ENCODE measurements around the gene CDK11B. TPM values are rescaled to one million over a fixed set of nuclear protein-coding genes. Genes with fewer than 3 reads are reported as not detected.
"Not testable (repeated sequence)": the region's sequence is repeated elsewhere in the genome, so short reads cannot be mapped to it uniquely, and the experiment has no call there.

The CDK11B gene
- total RNA-seq, 1 experiment from 2014 or later: 30.1 TPM

- peaks cover 5 to 12% (median 9%) of the 10 kb centered on the region in 3 experiments; a peak in 5 of 7 replicates for H3K36me3 Mint-ChIP-seq (ENCODE audit: insufficient read depth in 1 of 3, low read depth in 3 of 3)
- not testable (repeated sequence) for H3K79me1 ChIP-seq (ENCODE audit: insufficient read depth, low read depth, low read length, poor library complexity, severe bottlenecking); H2BK15ac ChIP-seq (ENCODE audit: low read depth, low read length); H3K27me3 ChIP-seq (ENCODE audit: insufficient read depth, low read length); H2BK120ac ChIP-seq (ENCODE audit: low read depth, low read length, poor library complexity, severe bottlenecking); H3K27me3 Mint-ChIP-seq (ENCODE audit: low read depth); H3K9me3 Mint-ChIP-seq; H3K4me1 ChIP-seq (ENCODE audit: insufficient read depth, low read length); H2BK20ac ChIP-seq (ENCODE audit: low read depth, low read length, poor library complexity, severe bottlenecking); H3K18ac ChIP-seq (ENCODE audit: insufficient read length, low read depth, low read length); H3K56ac ChIP-seq (ENCODE audit: insufficient read length, low read depth, low read length); H3K27ac Mint-ChIP-seq; H3K23ac ChIP-seq (ENCODE audit: insufficient read length, low read depth, low read length); H3K79me2 ChIP-seq (ENCODE audit: insufficient read depth, low read length); H4K5ac ChIP-seq (ENCODE audit: insufficient read length, low read depth, low read length); H4K91ac ChIP-seq (ENCODE audit: insufficient read length, low read depth, low read length); H2AK5ac ChIP-seq (ENCODE audit: insufficient read length, low read length); H3K23me2 ChIP-seq (ENCODE audit: insufficient read length, low read depth, low read length, poor library complexity, severe bottlenecking); H2AFZ ChIP-seq (ENCODE audit: low read length); H3K9ac ChIP-seq (ENCODE audit: extremely low read depth, insufficient read length, low read length); H3K4me3 Mint-ChIP-seq; H3K9me3 ChIP-seq (ENCODE audit: control insufficient read depth, low read depth, low read length); H2BK12ac ChIP-seq (ENCODE audit: insufficient read length, low read depth, low read length); H4K20me1 ChIP-seq (ENCODE audit: control insufficient read depth, insufficient read depth, insufficient read length); H3K14ac ChIP-seq (ENCODE audit: insufficient read depth, low read length); H3K4me2 ChIP-seq (ENCODE audit: insufficient read depth, insufficient read length, low read length); H3K4ac ChIP-seq (ENCODE audit: low read depth, low read length); DNase-seq; H3K27ac ChIP-seq (ENCODE audit: insufficient read length, low read depth, low read length); H2BK5ac ChIP-seq (ENCODE audit: insufficient read length, low read length); H4K8ac ChIP-seq (replicated peaks; ENCODE audit: insufficient read length, low read depth, low read length); H3K4me1 Mint-ChIP-seq; H3T11ph ChIP-seq (ENCODE audit: low read length)
- no CpG with 5 or more reads among the region's 25 CpGs for WGBS (ENCODE audit: extremely low coverage, insufficient read length, low lambda C conversion rate)
Measured at GRCh38 chr1:1640081-1640480, 18.7 kb downstream of the CDK11B start.

- not testable (repeated sequence) for H2BK5ac ChIP-seq (ENCODE audit: insufficient read length, low read length); H3K27ac Mint-ChIP-seq; H3K56ac ChIP-seq (ENCODE audit: insufficient read length, low read depth, low read length); H3T11ph ChIP-seq (ENCODE audit: low read length); H3K23ac ChIP-seq (ENCODE audit: insufficient read length, low read depth, low read length); H4K91ac ChIP-seq (ENCODE audit: insufficient read length, low read depth, low read length); H3K4me2 ChIP-seq (ENCODE audit: insufficient read depth, insufficient read length, low read length); H2AK5ac ChIP-seq (ENCODE audit: insufficient read length, low read length); H3K4me1 ChIP-seq (ENCODE audit: insufficient read depth, low read length); H2BK12ac ChIP-seq (ENCODE audit: insufficient read length, low read depth, low read length); H2AFZ ChIP-seq (ENCODE audit: low read length); H3K4me3 Mint-ChIP-seq; H3K4me1 Mint-ChIP-seq; H4K5ac ChIP-seq (ENCODE audit: insufficient read length, low read depth, low read length); H3K27me3 ChIP-seq (ENCODE audit: insufficient read depth, low read length); H2BK120ac ChIP-seq (ENCODE audit: low read depth, low read length, poor library complexity, severe bottlenecking); H3K4ac ChIP-seq (ENCODE audit: low read depth, low read length); H3K9me3 Mint-ChIP-seq; H3K79me1 ChIP-seq (ENCODE audit: insufficient read depth, low read depth, low read length, poor library complexity, severe bottlenecking); DNase-seq; H2BK20ac ChIP-seq (ENCODE audit: low read depth, low read length, poor library complexity, severe bottlenecking); H2BK15ac ChIP-seq (ENCODE audit: low read depth, low read length); H3K18ac ChIP-seq (ENCODE audit: insufficient read length, low read depth, low read length); H4K8ac ChIP-seq (replicated peaks; ENCODE audit: insufficient read length, low read depth, low read length); H3K79me2 ChIP-seq (ENCODE audit: insufficient read depth, low read length); H3K27me3 Mint-ChIP-seq (ENCODE audit: low read depth); H3K14ac ChIP-seq (ENCODE audit: insufficient read depth, low read length); H4K20me1 ChIP-seq (ENCODE audit: control insufficient read depth, insufficient read depth, insufficient read length); H3K27ac ChIP-seq (ENCODE audit: insufficient read length, low read depth, low read length); H3K23me2 ChIP-seq (ENCODE audit: insufficient read length, low read depth, low read length, poor library complexity, severe bottlenecking); H3K9ac ChIP-seq (ENCODE audit: extremely low read depth, insufficient read length, low read length); H3K9me3 ChIP-seq (ENCODE audit: control insufficient read depth, low read depth, low read length)
- WGBS (ENCODE audit: extremely low coverage, insufficient read length, low lambda C conversion rate): no CpG with 5 or more reads among the region's 16 CpGs
- H3K36me3 Mint-ChIP-seq (ENCODE audit: insufficient read depth in 1 of 3, low read depth in 3 of 3): peaks cover 5 to 12% (median 9%) of the 10 kb centered on the region in 3 experiments; a peak in 5 of 7 replicates
Measured at GRCh38 chr1:1639368-1639767, 19.4 kb downstream of the CDK11B start.

All from H9 (cell line).